Measurements from ENCODE around the gene C4B.

Gene C4B

GRCh38 chr6:32083812-32084768 lies 69.5 kb downstream of the C4B start:
- TF ChIP-seq, protein P1, sequence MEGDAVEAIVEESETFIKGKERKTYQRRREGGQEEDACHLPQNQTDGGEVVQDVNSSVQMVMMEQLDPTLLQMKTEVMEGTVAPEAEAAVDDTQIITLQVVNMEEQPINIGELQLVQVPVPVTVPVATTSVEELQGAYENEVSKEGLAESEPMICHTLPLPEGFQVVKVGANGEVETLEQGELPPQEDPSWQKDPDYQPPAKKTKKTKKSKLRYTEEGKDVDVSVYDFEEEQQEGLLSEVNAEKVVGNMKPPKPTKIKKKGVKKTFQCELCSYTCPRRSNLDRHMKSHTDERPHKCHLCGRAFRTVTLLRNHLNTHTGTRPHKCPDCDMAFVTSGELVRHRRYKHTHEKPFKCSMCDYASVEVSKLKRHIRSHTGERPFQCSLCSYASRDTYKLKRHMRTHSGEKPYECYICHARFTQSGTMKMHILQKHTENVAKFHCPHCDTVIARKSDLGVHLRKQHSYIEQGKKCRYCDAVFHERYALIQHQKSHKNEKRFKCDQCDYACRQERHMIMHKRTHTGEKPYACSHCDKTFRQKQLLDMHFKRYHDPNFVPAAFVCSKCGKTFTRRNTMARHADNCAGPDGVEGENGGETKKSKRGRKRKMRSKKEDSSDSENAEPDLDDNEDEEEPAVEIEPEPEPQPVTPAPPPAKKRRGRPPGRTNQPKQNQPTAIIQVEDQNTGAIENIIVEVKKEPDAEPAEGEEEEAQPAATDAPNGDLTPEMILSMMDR (IDR thresholded peaks at IDR 0.05): no peak
- H3K36me3 Mint-ChIP-seq (ENCODE audit: low read depth): no peaks in the 10 kb centered on the region
- no peak overlapping the region for H3K27ac Mint-ChIP-seq
- H3K4me1 Mint-ChIP-seq: peaks cover 63% of the 10 kb centered on the region
- no peak for DNase-seq
- no peak overlapping the region for H3K4me3 Mint-ChIP-seq
- H3K27me3 Mint-ChIP-seq (ENCODE audit: low read depth, poor library complexity): peaks cover 31% of the 10 kb centered on the region
- H3K9me3 Mint-ChIP-seq: no peaks in the 10 kb centered on the region

GRCh38 chr6:32084780-32085179 lies 70.2 kb downstream of the C4B start:
- TF ChIP-seq, protein P1 (IDR thresholded peaks at IDR 0.05): no peak
- H3K9me3 Mint-ChIP-seq: no peaks in the 10 kb centered on the region
- H3K4me3 Mint-ChIP-seq: no peak overlapping the region
- H3K4me1 Mint-ChIP-seq: peaks cover 56% of the 10 kb centered on the region
- H3K27me3 Mint-ChIP-seq (ENCODE audit: low read depth, poor library complexity): peaks cover 36% of the 10 kb centered on the region
- H3K36me3 Mint-ChIP-seq (ENCODE audit: low read depth): no peaks in the 10 kb centered on the region
- no peak overlapping the region for H3K27ac Mint-ChIP-seq
- DNase-seq: no peak

Measured in nephron progenitor cell (in vitro differentiated cells).